Measurements from ENCODE around the gene FOXO6.

The FOXO6 gene

DNA sequence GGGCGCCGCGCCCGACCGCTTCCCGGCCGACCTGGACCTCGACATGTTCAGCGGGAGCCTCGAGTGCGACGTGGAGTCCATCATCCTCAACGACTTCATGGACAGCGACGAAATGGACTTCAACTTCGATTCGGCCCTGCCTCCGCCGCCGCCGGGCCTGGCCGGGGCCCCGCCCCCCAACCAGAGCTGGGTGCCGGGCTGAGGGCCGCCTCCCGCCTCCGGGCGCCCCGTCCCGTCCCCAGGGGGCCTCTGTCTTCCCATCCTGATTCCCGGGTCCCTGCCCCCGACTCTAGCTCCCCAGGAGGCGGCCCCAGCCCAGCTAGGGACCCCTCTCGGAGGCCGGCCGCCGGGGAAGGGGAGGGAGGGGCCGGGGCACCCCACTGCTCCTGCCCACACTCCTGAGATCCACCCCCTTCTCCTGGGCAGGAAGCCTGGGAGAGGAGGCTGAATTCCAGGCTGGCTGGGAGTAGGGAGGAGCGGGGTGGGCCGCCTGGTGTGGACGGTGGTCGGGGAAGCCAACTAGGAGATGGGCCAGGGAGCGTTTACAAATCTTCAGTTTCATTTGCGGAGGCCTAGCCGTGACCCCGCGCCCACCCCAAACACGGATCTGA lies 21.4 kb downstream of the FOXO6 start:
- peak in 5 of 51 donors; percentile 8 to 44 (median 24) for DNase-seq

- no peak for DNase-seq
Observed at GRCh38 chr1:41383094-41383852, 22.0 kb downstream of the FOXO6 start.

DNA sequence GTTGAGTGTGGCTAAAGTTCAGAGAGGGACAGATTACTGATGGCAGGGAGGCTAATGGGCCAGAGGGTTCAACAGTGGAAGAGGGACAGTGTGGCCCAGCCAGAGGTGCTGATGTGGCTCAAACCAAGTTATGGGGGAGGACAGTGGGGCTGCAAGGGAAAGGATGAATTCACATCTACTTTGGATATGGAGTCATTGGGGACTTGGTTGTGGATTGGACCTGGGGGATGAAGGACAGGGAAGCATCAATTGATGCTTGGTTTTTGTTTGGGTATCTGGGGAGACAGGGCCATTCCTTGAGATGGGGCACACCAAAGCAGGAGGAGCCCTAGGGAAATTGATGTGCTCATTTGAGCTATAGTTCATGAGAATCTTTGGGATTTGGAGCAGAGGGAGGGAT lies 23.3 kb downstream of the FOXO6 start:
- no peak for DNase-seq

GRCh38 chr1:41385398-41386195 lies 24.4 kb downstream of the FOXO6 start:
- DNase-seq = peak in 2 of 51 donors; percentile 13 to 50

GRCh38 chr1:41386196-41386663 lies 25.0 kb downstream of the FOXO6 start:
- no peak for DNase-seq

GRCh38 chr1:41387667-41388091 lies 26.4 kb downstream of the FOXO6 start:
- peak in 26 of 51 donors; percentile 17 to 69 (median 42) for DNase-seq

DNA sequence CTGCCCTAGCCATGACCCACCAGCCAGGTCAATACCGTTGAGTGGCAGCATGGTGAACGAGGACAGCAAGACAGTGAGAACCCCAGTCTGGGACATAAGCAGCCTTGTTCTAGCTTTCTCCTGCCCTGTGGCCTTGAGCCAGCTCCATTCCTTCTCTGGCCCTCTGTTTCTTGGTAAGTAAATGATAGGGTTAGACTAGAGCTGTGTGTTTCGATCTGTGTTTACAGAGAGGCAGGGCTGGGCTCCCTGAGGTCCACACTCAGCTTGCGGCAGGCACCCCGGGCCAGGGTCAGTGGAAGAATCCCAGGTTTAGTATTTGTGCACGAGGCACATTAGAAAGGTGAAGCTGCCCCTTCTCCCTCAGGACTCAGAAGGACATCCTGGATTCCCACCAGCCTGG lies 27.3 kb downstream of the FOXO6 start:
- DNase-seq = no peak

GRCh38 chr1:41389009-41389408 lies 27.8 kb downstream of the FOXO6 start:
- DNase-seq = no peak

- DNase-seq = no peak
Observed at GRCh38 chr1:41390166-41390565, 28.9 kb downstream of the FOXO6 start.

DNA sequence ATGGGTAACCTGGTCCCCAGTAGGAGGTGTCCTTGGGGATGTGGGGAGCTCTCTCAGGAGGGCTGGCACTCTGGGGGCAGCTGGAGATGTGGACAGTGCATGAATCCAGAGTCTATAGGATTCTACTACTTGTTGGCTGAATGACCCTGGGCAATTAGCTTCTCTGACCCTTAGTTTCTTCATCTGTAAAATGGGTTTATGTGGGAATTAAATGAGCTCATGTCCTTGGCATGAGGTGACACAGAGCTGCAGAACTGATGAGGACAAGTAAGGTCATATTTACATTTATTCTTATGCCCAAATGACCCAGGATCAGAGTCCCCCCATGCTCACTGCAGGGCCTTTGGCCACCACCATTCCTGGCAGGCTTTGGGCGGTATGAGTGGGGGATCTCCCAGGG lies 29.3 kb downstream of the FOXO6 start:
- DNase-seq = no peak

DNA sequence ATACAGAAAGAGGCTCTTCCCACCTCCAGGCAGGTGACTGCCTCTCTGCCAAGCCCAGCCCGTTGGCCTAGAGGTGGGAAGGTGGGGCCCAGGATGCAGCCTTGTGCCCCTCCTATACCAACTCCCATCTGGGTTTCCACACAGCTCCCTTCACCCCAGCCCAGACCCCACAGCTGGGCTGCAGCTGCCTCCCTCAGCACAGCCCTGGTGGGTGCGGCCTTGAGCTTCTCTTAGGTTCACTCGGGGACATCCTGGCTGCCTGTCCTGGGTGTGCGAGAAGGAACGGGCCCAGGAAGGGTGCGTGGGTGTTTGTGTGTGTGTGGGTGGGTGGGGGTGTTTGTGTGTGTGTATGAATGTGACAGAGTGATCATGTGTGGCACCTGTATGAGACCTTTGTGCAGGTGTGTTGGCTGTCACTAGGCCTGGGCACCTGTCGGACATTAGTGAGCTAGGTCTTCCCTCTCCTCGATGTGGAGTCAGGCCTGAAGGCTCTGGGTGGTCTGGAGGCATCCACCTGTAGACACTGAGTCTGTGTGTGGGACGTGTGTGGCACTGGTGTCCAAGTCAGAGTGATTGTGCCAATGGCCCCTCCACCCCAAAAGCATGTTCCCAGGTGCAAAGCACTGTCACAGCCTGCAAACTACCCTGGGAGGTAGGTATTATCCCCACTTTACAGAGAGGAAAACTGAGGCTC lies 30.7 kb downstream of the FOXO6 start:
- DNase-seq = no peak

- no peak for DNase-seq
Observed at GRCh38 chr1:41392528-41392924, 31.3 kb downstream of the FOXO6 start.

DNA sequence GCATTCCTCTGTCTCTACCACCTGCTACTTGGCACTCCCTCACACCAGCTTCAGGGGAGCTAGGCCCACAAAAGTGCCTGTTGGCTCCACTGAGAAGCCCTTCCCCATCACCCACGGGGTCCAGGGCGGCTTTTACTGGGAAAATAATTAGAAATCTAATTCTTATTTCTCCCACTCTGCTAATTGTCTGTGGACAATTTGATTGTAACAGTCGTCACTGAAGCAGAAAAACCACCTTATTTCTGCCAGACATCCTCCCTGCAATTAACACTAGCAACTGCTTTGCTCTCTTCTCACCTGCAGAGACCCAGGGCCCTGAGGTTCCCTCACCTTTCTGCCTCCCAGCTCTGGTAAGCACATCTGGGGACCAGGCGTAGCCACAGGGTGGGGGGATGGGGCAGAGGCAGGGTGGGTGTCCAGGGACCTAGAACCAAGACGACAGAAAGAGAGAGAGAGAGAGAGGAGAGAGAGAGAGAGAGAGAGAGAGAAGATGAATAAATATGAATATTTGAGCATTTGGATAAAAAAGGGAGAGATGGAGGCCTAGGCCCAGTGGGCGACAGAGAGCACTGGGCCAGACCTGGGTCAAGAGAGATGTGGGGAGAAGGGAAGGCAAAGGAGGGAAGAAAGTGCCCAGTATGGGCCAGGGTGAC lies 32.6 kb downstream of the FOXO6 start:
- no peak for DNase-seq

DNA sequence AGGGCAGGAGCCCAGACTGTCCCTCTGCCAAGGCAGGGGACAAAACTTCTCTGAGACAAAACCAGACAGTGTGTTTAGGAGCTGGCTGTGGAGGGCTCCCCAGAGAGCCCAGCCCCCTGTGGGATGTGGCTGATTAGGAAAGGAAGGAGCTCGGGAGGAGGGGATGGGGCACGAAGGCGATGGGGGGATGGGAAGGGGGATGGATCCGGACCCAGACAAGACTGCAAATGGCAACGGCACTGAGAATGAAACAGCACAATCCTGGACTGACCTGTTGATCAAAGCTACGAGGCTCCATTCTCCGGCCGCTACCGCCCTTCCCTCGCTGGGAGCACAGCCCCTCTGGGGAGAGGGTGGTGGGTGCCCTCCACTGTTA lies 33.1 kb downstream of the FOXO6 start:
- no peak for DNase-seq

DNA sequence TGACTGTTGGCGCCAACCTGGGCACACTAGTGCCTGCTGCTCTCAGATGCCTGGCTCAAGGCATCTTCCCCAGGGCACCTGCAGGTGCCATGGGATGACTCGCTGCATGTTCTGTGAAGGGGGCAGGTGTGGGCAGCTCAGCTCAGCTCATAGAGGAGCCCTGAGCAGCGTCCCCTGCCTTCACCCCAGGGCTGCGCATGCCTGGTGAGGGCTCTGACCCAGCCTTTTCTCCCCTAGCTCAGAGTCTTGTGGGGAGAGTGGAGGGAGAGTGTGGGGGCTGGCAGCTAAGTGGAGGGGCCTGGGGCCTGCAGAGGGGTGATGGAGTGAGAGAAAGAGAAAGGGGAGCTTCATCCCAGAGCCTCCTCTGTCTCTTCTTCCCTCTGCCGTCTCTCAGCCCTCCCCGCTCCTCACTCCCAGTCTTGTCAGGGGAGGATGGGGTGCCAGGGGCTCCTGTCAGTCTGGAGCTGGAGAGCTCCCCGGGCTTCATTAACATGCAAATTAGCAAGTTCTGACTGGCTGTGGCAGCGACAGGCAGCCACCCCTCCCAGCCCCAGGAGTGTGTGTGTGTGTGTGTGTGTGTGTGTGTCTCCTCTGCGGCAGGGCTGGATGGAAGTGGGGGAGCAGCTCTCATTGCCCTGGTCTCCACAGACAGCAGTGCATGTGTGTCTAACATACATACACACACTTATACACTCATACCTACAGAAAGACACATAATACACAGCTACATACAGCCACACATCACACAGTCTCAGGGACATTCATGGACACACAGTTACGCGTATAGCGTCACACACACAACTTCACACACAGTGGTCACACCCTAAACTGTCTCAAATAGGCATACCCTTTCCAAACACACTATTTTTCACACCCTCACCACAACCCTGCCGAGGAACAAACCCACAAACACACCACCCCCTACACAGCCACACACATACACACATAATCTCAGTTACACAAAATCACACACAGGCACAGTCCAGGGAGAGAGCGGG lies 34.0 kb downstream of the FOXO6 start:
- DNase-seq = peak in 35 of 51 donors; percentile 19 to 84 (median 55)

GRCh38 chr1:41396084-41396483 lies 34.9 kb downstream of the FOXO6 start:
- DNase-seq = no peak

- DNase-seq = no peak
Observed at GRCh38 chr1:41397020-41397419, 35.8 kb downstream of the FOXO6 start.

GRCh38 chr1:41397753-41398330 lies 36.6 kb downstream of the FOXO6 start:
- no peak for DNase-seq

DNA sequence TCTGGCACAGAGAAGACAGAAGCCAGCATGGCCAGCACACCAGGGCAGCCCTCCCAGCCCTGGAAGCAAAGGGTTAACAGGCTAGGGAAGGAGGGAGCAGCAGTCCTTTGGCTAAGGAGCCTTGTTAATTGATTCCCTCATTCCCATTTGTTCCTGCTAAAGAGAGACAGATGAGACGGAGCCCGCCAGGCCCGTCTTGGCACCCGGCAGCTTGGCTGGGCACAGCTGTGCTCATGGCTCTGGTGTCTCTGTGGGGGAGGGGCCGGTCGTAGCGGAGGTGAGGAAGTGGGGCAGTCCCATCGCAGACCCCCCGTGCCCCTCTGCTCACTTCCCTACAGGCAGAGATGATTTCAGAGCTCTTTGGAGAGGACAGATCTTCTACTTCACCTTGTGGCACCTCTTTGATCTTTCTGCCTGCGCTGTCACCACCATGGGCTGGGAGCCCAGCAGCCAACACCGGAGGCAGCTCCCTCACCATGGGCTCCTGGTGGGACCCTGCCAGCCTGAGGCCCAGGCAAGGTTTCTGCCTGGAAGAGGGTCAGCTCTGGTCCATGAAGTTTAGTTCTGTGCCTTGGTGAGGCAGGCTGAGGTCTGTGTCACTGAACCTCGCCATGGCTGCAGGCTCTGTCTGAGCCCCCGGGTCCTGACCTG lies 38.0 kb downstream of the FOXO6 start:
- DNase-seq = peak in 34 of 51 donors; percentile 20 to 67 (median 46)
